Subcutaneous abdominal adipose tissue (tissue), 5 donors: Measurements from ENCODE around the gene CD99.
"Not testable (repeated sequence)": the region's sequence is repeated elsewhere in the genome, so short reads cannot be mapped to it uniquely, and the experiment has no call there.

Experiments used
- H3K27ac ChIP-seq: one replicate; pipeline ENCODE4 v1.7.0; 2013; ENCODE audit warnings: low read depth, mild to moderate bottlenecking, inconsistent platforms, low read length, moderate library complexity
- H3K27me3 ChIP-seq, 5 donors: one replicate each; pipeline ENCODE4 v1.7.0; 2013; ENCODE audit warnings: low read length in 5 of 5, inconsistent platforms in 1 of 5; ENCODE audit not compliant: control insufficient read depth in 5 of 5, insufficient read depth in 4 of 5
- H3K36me3 ChIP-seq, 5 donors: one replicate each; pipeline ENCODE4 v1.7.0; 2013; ENCODE audit warnings: low read length in 5 of 5; ENCODE audit not compliant: control insufficient read depth in 5 of 5, insufficient read depth in 5 of 5
- H3K4me1 ChIP-seq, 5 donors: one replicate each; pipeline ENCODE4 v1.7.0; 2013; ENCODE audit warnings: low read length in 5 of 5, mild to moderate bottlenecking in 3 of 5, moderate library complexity in 1 of 5; ENCODE audit not compliant: control insufficient read depth in 5 of 5, insufficient read depth in 5 of 5
- H3K4me3 ChIP-seq, 5 donors: one replicate each; pipeline ENCODE4 v1.7.0; 2013; ENCODE audit warnings: low read length in 5 of 5, low read depth in 1 of 5
- H3K9ac ChIP-seq, 5 donors: one replicate each; pipeline ENCODE4 v1.7.0; 2013; ENCODE audit warnings: low read length in 5 of 5, mild to moderate bottlenecking in 4 of 5, moderate library complexity in 3 of 5
- H3K9me3 ChIP-seq, 5 donors: one replicate each; pipeline ENCODE4 v1.7.0; 2013; ENCODE audit warnings: low read length in 5 of 5; ENCODE audit not compliant: control insufficient read depth in 5 of 5
- donor health status: healthy.
- donor health status: healthy.
- donor health status: healthy.
- donor health status: healthy.
- donor health status: healthy.

The CD99 gene

GRCh38 chrX:2718821-2719220 lies 27.7 kb downstream of the CD99 start:
- H3K27ac ChIP-seq = no peak overlapping the region
- no peaks in the 10 kb centered on the region for H3K4me1 ChIP-seq
- H3K27me3 ChIP-seq = no peaks in the 10 kb centered on the region
- H3K9me3 ChIP-seq = no peaks in the 10 kb centered on the region
- no peak overlapping the region for H3K9ac ChIP-seq
- peaks cover 29 to 89% (median 77%) of the 10 kb centered on the region in 5 donors for H3K36me3 ChIP-seq
- no peak overlapping the region for H3K4me3 ChIP-seq

- peaks cover 32 to 96% (median 78%) of the 10 kb centered on the region in 5 donors for H3K36me3 ChIP-seq
- H3K4me3 ChIP-seq = no peak overlapping the region
- no peak overlapping the region for H3K27ac ChIP-seq
- no peaks in the 10 kb centered on the region for H3K9me3 ChIP-seq
- no peak overlapping the region for H3K9ac ChIP-seq
- H3K27me3 ChIP-seq = no peaks in the 10 kb centered on the region
- no peaks in the 10 kb centered on the region for H3K4me1 ChIP-seq
These were observed 28.8 kb downstream of the CD99 start for GRCh38 chrX:2719774-2720447.

GRCh38 chrX:2723286-2723879 lies 32.3 kb downstream of the CD99 start:
- H3K9ac ChIP-seq = no peak overlapping the region
- no peak overlapping the region for H3K4me3 ChIP-seq
- no peaks in the 10 kb centered on the region for H3K27me3 ChIP-seq
- no peaks in the 10 kb centered on the region for H3K9me3 ChIP-seq
- no peak overlapping the region for H3K27ac ChIP-seq
- no peaks in the 10 kb centered on the region for H3K4me1 ChIP-seq
- peaks cover 30 to 94% (median 78%) of the 10 kb centered on the region in 5 donors for H3K36me3 ChIP-seq

- not testable (repeated sequence) for H3K9ac ChIP-seq, H3K27me3 ChIP-seq, H3K27ac ChIP-seq, H3K4me3 ChIP-seq, H3K4me1 ChIP-seq, H3K9me3 ChIP-seq
- H3K36me3 ChIP-seq = peaks cover 22 to 83% (median 69%) of the 10 kb centered on the region in 5 donors
These were observed 36.2 kb downstream of the CD99 start for GRCh38 chrX:2727264-2727663.

GRCh38 chrX:2732076-2732475 lies 41.0 kb downstream of the CD99 start:
- Histone ChIP-seq H3K27me3 (no peaks in the 10 kb centered on the region), H3K27ac (no peak overlapping the region), H3K9me3 (no peaks in the 10 kb centered on the region), H3K4me3 (no peak overlapping the region), H3K9ac (no peak overlapping the region), H3K4me1 (no peaks in the 10 kb centered on the region), H3K36me3 (peaks cover 11 to 68% (median 45%) of the 10 kb centered on the region in 5 donors)

- no peak overlapping the region for H3K27ac ChIP-seq
These were observed 41.6 kb downstream of the CD99 start for GRCh38 chrX:2732649-2733048.

GRCh38 chrX:2733286-2733685 lies 42.2 kb downstream of the CD99 start:
- no peak overlapping the region for H3K9ac ChIP-seq
- H3K9me3 ChIP-seq = no peaks in the 10 kb centered on the region
- no peaks in the 10 kb centered on the region for H3K27me3 ChIP-seq
- H3K27ac ChIP-seq = no peak overlapping the region
- no peaks in the 10 kb centered on the region for H3K4me1 ChIP-seq
- peaks cover 8 to 63% (median 41%) of the 10 kb centered on the region in 5 donors for H3K36me3 ChIP-seq
- H3K4me3 ChIP-seq = no peak overlapping the region

More at GRCh38 chrX:2732649-2733048, 41.6 kb downstream of the CD99 start:
- Histone ChIP-seq H3K9me3 (no peaks in the 10 kb centered on the region), H3K9ac (no peak overlapping the region), H3K4me3 (no peak overlapping the region), H3K27me3 (no peaks in the 10 kb centered on the region), H3K4me1 (no peaks in the 10 kb centered on the region), H3K36me3 (peaks cover 11 to 64% (median 41%) of the 10 kb centered on the region in 5 donors)

GRCh38 chrX:2735270-2735669 lies 44.2 kb downstream of the CD99 start:
- H3K36me3 ChIP-seq = peaks cover 7 to 57% (median 35%) of the 10 kb centered on the region in 5 donors
- no peaks in the 10 kb centered on the region for H3K4me1 ChIP-seq
- H3K9ac ChIP-seq = no peak overlapping the region
- no peak overlapping the region for H3K4me3 ChIP-seq
- H3K27ac ChIP-seq = no peak overlapping the region
- no peaks in the 10 kb centered on the region for H3K27me3 ChIP-seq
- no peaks in the 10 kb centered on the region for H3K9me3 ChIP-seq

GRCh38 chrX:2740672-2741071 lies 49.6 kb downstream of the CD99 start:
- Histone ChIP-seq H3K4me1 (no peaks in the 10 kb centered on the region), H3K4me3 (no peak overlapping the region), H3K27me3 (no peaks in the 10 kb centered on the region), H3K9me3 (no peaks in the 10 kb centered on the region), H3K36me3 (peaks cover 14 to 57% (median 37%) of the 10 kb centered on the region in 5 donors), H3K27ac (no peak overlapping the region), H3K9ac (no peak overlapping the region)

- Histone ChIP-seq H3K27me3 (no peaks in the 10 kb centered on the region), H3K36me3 (peaks cover 14 to 52% (median 37%) of the 10 kb centered on the region in 5 donors), H3K9ac (no peak overlapping the region), H3K4me1 (no peaks in the 10 kb centered on the region), H3K27ac (no peak overlapping the region), H3K4me3 (no peak overlapping the region), H3K9me3 (no peaks in the 10 kb centered on the region)
These were observed 50.3 kb downstream of the CD99 start for GRCh38 chrX:2741386-2741785.
